Liver (tissue), 9 donors: ENCODE measurements around the gene APRT. TPM values are rescaled to one million over a fixed set of nuclear protein-coding genes. Genes with fewer than 3 reads are reported as not detected.

Experiments used
- DNase-seq: peaks from one replicate; pipeline ENCODE4 v3.0.0-alpha.2; 2017; ENCODE audit warnings: low spot score
- H3K27ac ChIP-seq, 2 donors: one replicate each; pipeline ENCODE4 v1.7.0; 2013; ENCODE audit warnings: inconsistent platforms in 2 of 2, low read length in 2 of 2, control low read depth in 1 of 2, low read depth in 1 of 2, mild to moderate bottlenecking in 1 of 2
- H3K27me3 ChIP-seq, 4 donors: one replicate each; pipeline versions ENCODE4 v1.6.1 to v1.7.0; 2013; ENCODE audit warnings: low read length in 3 of 4, inconsistent platforms in 1 of 4, mild to moderate bottlenecking in 1 of 4, moderate library complexity in 1 of 4; ENCODE audit not compliant: control insufficient read depth in 4 of 4, insufficient read depth in 4 of 4
- H3K36me3 ChIP-seq, 4 donors: one replicate each; pipeline versions ENCODE4 v1.6.1 to v1.7.0; 2013; ENCODE audit warnings: low read length in 3 of 4, mild to moderate bottlenecking in 3 of 4, low read depth in 1 of 4, moderate library complexity in 1 of 4; ENCODE audit not compliant: control insufficient read depth in 4 of 4, insufficient read depth in 3 of 4
- H3K4me1 ChIP-seq, 4 donors: one replicate each; pipeline versions ENCODE4 v1.6.1 to v1.7.0; 2013; ENCODE audit warnings: low read length in 3 of 4, mild to moderate bottlenecking in 3 of 4, moderate library complexity in 1 of 4; ENCODE audit not compliant: control insufficient read depth in 4 of 4, insufficient read depth in 4 of 4
- H3K4me3 ChIP-seq, 3 donors: one replicate each; pipeline versions ENCODE4 v1.6.1 to v1.7.0; 2013; ENCODE audit warnings: low read length in 3 of 3, control low read depth in 1 of 3, low read depth in 1 of 3, mild to moderate bottlenecking in 1 of 3
- H3K9ac ChIP-seq, 2 donors: one replicate each; pipeline ENCODE4 v1.7.0; 2013; ENCODE audit warnings: low read length in 2 of 2, mild to moderate bottlenecking in 2 of 2, moderate library complexity in 2 of 2, control low read depth in 1 of 2, low read depth in 1 of 2
- H3K9me3 ChIP-seq, 4 donors: one replicate each; pipeline versions ENCODE4 v1.6.1 to v1.7.0; 2013; ENCODE audit warnings: low read length in 3 of 4; ENCODE audit not compliant: control insufficient read depth in 4 of 4
- ATF3 ChIP-seq: IDR thresholded peaks from 2 replicates; pipeline ENCODE4 v1.6.1; 2016; ENCODE audit warnings: antibody characterized with exemption
- CTCF ChIP-seq: fragments of 150-350 bp; IDR thresholded peaks from 2 replicates; pipeline ENCODE4 v1.5.1; 2017; ENCODE audit warnings: improper control_type of control experiment, low read depth, low read length; ENCODE audit not compliant: missing input control
- EGR1 ChIP-seq, 2 donors: IDR thresholded peaks; 2 replicates each; pipeline ENCODE4 v1.6.1; 2016 to 2018; ENCODE audit warnings: antibody characterized with exemption in 2 of 2, low read depth in 2 of 2
- FOXA1 ChIP-seq: IDR thresholded peaks from 2 replicates; pipeline ENCODE4 v1.6.1; 2016; ENCODE audit warnings: antibody characterized with exemption
- FOXA2 ChIP-seq: IDR thresholded peaks from 2 replicates; pipeline ENCODE4 v1.6.1; 2016; ENCODE audit warnings: antibody characterized with exemption
- GABPA ChIP-seq, 2 donors: IDR thresholded peaks in 1 of 2; conservative IDR thresholded peaks in 1 of 2; 2 replicates each; pipeline ENCODE4 v1.6.1; 2016; ENCODE audit warnings: antibody characterized with exemption in 2 of 2, mild to moderate bottlenecking in 1 of 2, moderate library complexity in 1 of 2
- HNF4A ChIP-seq, 2 donors: conservative IDR thresholded peaks; 2 replicates each; pipeline ENCODE4 v1.6.1; 2016; ENCODE audit warnings: antibody characterized with exemption in 2 of 2, mild to moderate bottlenecking in 2 of 2
- HNF4G ChIP-seq: IDR thresholded peaks from 2 replicates; pipeline ENCODE4 v1.6.1; 2016; ENCODE audit warnings: antibody characterized with exemption
- JUND ChIP-seq, 2 donors: IDR thresholded peaks; 2 replicates each; pipeline ENCODE4 v1.6.1; 2016; ENCODE audit warnings: antibody characterized with exemption in 2 of 2
- NR2F2 ChIP-seq: IDR thresholded peaks from 2 replicates; pipeline ENCODE4 v1.6.1; 2016; ENCODE audit warnings: antibody characterized with exemption
- RAD21 ChIP-seq, 2 donors: IDR thresholded peaks; 2 replicates each; pipeline ENCODE4 v1.6.1; 2016; ENCODE audit warnings: antibody characterized with exemption in 2 of 2, mild to moderate bottlenecking in 2 of 2
- REST ChIP-seq: IDR thresholded peaks from 2 replicates; pipeline ENCODE4 v1.6.1; 2016; ENCODE audit warnings: antibody characterized with exemption, mild to moderate bottlenecking
- RXRA ChIP-seq, 2 donors: IDR thresholded peaks; 2 replicates each; pipeline ENCODE4 v1.6.1; 2017 to 2018; ENCODE audit warnings: antibody characterized with exemption in 2 of 2, mild to moderate bottlenecking in 1 of 2
- SP1 ChIP-seq: IDR thresholded peaks from 2 replicates; pipeline ENCODE4 v1.6.1; 2018; ENCODE audit warnings: antibody characterized with exemption, mild to moderate bottlenecking
- TAF1 ChIP-seq: conservative IDR thresholded peaks from 2 replicates; pipeline ENCODE4 v1.6.1; 2016; ENCODE audit warnings: antibody characterized with exemption, mild to moderate bottlenecking
- YY1 ChIP-seq: IDR thresholded peaks from 2 replicates; pipeline ENCODE4 v1.6.1; 2016; ENCODE audit warnings: antibody characterized with exemption, mild to moderate bottlenecking
- ZBTB33 ChIP-seq: IDR thresholded peaks from 2 replicates; pipeline ENCODE4 v1.6.1; 2016; ENCODE audit warnings: antibody characterized with exemption
- WGBS: extraction: QIAGEN DNeasy Blood & Tissue Kit; methylation state at CpG from one replicate; pipeline ENCODE4 v1.1.7; 2013; 5-methylcytosine and 5-hydroxymethylcytosine counted together
- polyA plus RNA-seq, 2 donors: library from polyadenylated mRNA; stranded (reverse) in 1 of 2; unstranded in 1 of 2; fragments of 200-250 nt in 1 of 2; fragments of >200 nt in 1 of 2; fragmentation: Nextera tagmentation in 1 of 2; extraction: Ambion mirVana in 1 of 2; gene quantifications; one replicate each; pipeline versions ENCODE4 v1.2.1 to v1.2.3, GENCODE V29; 2013 to 2015
- total RNA-seq, 2 donors: library from RNA; depleted of rRNA; stranded (reverse); fragments of >200 nt; gene quantifications; one replicate each; pipeline ENCODE4 v1.2.3, GENCODE V29; 2014
- TF ChIP-seq, protein P1 (sequence below): IDR thresholded peaks from 2 replicates; pipeline ENCODE4 v1.6.1; 2016; ENCODE audit warnings: antibody characterized with exemption
- donor health status: healthy.
- donor health status: healthy.
- donor health status: healthy.
- donor health status: healthy.
- donor health status: healthy.

APRT gene
- total and polyA plus RNA-seq, 4 donors: 27.9 to 160 (median 94.4) TPM

GRCh38 chr16:88778541-88779065 is 33.1 kb downstream of the APRT start:
- Histone ChIP-seq H3K9ac (no peak overlapping the region), H3K36me3 (no peaks in the 10 kb centered on the region), H3K4me1 (peaks cover 15 to 54% (median 29%) of the 10 kb centered on the region in 4 donors), H3K4me3 (no peak overlapping the region), H3K9me3 (no peaks in the 10 kb centered on the region), H3K27ac (no peak overlapping the region), H3K27me3 (no peaks in the 10 kb centered on the region)
- TF ChIP-seq HNF4A (conservative IDR thresholded peaks at IDR 0.05) (no peak), NR2F2 (no peak), ZBTB33 (no peak), FOXA2 (no peak), TAF1 (no peak), RAD21 (IDR thresholded peaks at IDR 0.05) (no peak), SP1 (no peak), REST (no peak), YY1 (no peak), CTCF (no peak), FOXA1 (no peak), JUND (IDR thresholded peaks at IDR 0.05) (no peak), ATF3 (no peak), GABPA (IDR thresholded peaks at IDR 0.05 in 1 of 2, conservative IDR thresholded peaks at IDR 0.05 in 1 of 2) (no peak), HNF4G (no peak), RXRA (IDR thresholded peaks at IDR 0.05) (no peak)
- TF ChIP-seq, protein P1, sequence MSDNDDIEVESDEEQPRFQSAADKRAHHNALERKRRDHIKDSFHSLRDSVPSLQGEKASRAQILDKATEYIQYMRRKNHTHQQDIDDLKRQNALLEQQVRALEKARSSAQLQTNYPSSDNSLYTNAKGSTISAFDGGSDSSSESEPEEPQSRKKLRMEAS: no peak
- WGBS: 93% methylated on average over 30 of the region's 30 CpGs
- DNase-seq: no peak

DNA sequence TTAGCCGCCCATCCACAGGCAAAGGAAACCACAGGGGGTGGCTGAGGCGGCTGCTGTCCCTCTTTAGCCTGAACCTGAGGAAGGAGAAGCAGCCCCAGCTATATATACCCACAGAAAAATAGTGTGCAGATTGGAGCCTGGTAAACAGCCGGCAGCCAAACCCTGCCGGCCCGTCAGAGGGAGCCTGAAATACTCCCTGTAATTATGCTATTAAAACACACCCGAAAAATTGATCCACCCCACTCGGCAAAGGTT is 33.5 kb downstream of the APRT start:
- WGBS: 81% methylated on average over 7 of the region's 7 CpGs
- Histone ChIP-seq H3K36me3 (no peaks in the 10 kb centered on the region), H3K9me3 (no peaks in the 10 kb centered on the region), H3K4me1 (peaks cover 15 to 53% (median 26%) of the 10 kb centered on the region in 4 donors), H3K9ac (no peak overlapping the region), H3K27me3 (no peaks in the 10 kb centered on the region), H3K27ac (no peak overlapping the region), H3K4me3 (no peak overlapping the region)
- no peak for DNase-seq
- no peak for TF ChIP-seq HNF4A (conservative IDR thresholded peaks at IDR 0.05)
- TF ChIP-seq, protein P1: no peak
- no peak for TF ChIP-seq NR2F2
- TF ChIP-seq SP1: no peak
- TF ChIP-seq FOXA1: no peak
- TF ChIP-seq RXRA (IDR thresholded peaks at IDR 0.05): no peak
- TF ChIP-seq EGR1 (IDR thresholded peaks at IDR 0.05; ENCODE audit: low read depth in 2 of 2): no peak
- TF ChIP-seq ZBTB33: no peak
- no peak for TF ChIP-seq RAD21 (IDR thresholded peaks at IDR 0.05)
- TF ChIP-seq JUND (IDR thresholded peaks at IDR 0.05): no peak
- TF ChIP-seq ATF3: no peak
- TF ChIP-seq CTCF: no peak
- no peak for TF ChIP-seq HNF4G
